GM12892 (cell line): Measurements from ENCODE around the gene FLCN.

Experiments used
- DNase-seq: peaks from one replicate; pipeline ENCODE4 v3.0.0; 2011; ENCODE audit not compliant: insufficient read length
- FAIRE-seq: peaks from 2 replicates; lab custom pipeline; 2011; peaks lifted over from hg19 to GRCh38; lab: Jason Lieb, UNC
- POLR2A ChIP-seq: IDR thresholded peaks from 2 replicates; pipeline ENCODE4 v1.6.1; 2011; ENCODE audit warnings: low read depth, low read length, control low read depth
- POLR2AphosphoS5 ChIP-seq: IDR thresholded peaks from 2 replicates; pipeline ENCODE4 v1.6.1; 2011; ENCODE audit warnings: low read depth, low read length, control low read depth
- TAF1 ChIP-seq: IDR thresholded peaks from 2 replicates; pipeline ENCODE4 v1.6.1; 2011; ENCODE audit warnings: low read depth, mild to moderate bottlenecking, control low read depth, low read length, borderline replicate concordance

FLCN gene

DNA sequence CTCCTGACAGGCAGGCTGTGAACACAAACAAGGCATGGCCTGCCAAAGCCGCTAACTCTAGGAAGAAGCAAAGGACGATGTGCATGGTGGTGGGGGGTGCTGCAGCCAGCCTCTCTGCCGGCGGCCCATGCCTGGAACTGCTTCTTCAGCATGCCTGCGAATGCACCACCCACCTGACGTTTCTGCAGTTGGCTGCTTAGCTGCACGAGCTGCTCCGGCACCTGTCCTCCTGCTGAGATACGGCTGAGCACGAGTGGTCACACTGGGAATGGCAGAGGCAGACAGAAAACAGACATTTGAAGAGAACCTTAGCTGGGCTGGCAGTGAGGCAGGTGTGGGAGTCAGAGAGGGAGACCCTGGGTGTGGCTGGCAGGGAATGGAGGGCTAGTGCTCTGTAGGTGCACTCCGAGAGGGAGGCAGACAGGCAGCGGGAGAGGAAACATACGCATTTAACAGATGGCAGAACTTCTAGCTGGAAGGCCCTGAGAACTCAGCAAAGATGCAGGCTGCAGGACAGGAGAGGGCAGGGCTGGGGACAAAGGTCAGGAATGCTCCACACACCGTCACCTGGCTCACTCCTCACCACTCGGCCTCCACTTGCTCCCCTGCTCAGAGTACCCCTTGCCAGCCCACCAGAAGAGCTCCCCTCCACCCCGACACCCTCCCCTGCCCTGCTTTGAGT is 5.2 kb downstream of the FLCN start:
- no peak for DNase-seq
- FAIRE-seq, result no peak
- TF ChIP-seq POLR2AphosphoS5 (no peak), POLR2A (no peak), TAF1 (no peak)

DNA sequence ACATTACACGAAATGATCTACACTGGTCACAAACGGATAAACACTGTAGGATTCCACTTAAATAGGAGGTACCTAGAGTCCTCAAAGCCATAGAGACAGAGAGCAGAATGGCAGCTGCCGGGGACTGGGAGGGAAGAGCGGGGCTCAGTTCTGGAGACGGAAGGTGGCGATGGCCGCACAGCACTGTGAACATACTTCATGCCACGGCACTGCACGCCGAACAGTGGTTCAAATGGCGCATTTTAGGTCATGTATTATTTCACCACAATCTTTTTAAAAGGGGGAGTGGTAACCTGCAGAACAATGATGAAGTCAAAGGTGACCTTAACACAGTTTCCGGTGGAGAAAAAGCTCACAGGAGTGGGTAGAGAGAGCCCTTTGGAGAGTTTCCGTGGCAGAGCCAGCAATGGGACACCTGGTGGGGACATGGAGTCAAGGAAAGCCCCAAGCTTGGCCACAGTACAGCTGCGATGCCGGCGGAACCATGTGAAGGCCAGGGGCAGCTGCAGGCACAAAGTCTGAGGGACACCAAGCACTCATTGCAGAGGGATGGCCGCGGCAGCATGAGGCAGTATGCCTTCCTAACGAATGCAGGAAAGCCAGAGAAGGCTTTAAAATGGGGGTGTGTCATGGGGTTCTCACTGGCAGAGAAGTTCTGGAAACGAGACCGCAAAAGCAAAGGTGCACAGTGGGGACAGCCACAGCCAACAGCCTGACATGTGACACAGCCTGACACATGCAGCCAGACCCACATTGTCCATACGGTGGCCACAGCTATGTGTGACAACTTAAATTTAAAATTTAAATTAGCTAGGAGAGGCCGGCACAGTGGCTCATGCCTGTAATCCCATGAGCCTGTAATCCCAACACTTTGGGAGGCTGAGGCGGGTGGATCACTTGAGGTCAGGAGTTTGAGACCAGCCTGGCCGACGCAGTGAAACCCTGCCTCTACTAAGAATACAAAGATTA is 7.3 kb downstream of the FLCN start:
- TF ChIP-seq POLR2AphosphoS5 (no peak), TAF1 (no peak), POLR2A (no peak)
- no peak for FAIRE-seq

DNA sequence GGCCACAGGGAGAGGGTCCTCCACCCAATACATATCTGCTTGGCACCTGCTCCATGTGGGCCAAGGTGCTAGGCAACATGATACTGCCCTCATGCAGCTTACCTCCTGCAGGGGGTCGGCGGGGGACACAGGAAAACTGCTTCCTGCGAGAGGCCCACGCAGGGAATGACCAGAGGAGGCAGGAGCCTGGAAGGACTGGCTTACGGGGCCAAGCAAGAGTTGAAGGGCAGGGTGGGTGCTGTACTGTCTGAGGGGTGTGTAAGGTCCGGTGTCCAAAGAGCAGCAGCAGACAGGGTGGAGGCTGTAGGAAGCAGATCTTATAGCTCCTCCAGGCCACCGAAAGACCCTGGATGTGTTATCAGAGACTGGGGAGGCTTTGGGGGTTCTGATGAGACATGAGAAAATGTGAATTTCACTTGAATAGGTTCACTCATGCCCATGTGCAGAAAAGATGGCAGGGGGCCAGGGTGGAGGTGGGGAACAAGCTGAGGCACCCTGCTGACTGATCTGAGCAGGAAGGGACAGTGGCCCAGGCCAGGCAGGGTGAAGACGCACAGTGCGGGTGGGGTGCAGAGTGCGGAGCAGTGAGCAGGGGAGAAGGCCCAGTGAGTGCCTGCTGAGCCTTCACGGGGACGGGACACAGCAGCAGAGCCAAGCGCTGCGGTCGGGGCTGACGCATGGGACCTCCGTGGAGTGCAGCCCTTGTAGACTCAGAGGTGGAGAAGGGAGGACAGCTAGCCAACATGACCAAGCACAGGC is 8.3 kb downstream of the FLCN start:
- no peak for TF ChIP-seq POLR2A
- no peak for TF ChIP-seq POLR2AphosphoS5
- FAIRE-seq, result no peak
- no peak for DNase-seq

More for the DNA sequence above, 7.3 kb downstream of the FLCN start:
- DNase-seq, result no peak

DNA sequence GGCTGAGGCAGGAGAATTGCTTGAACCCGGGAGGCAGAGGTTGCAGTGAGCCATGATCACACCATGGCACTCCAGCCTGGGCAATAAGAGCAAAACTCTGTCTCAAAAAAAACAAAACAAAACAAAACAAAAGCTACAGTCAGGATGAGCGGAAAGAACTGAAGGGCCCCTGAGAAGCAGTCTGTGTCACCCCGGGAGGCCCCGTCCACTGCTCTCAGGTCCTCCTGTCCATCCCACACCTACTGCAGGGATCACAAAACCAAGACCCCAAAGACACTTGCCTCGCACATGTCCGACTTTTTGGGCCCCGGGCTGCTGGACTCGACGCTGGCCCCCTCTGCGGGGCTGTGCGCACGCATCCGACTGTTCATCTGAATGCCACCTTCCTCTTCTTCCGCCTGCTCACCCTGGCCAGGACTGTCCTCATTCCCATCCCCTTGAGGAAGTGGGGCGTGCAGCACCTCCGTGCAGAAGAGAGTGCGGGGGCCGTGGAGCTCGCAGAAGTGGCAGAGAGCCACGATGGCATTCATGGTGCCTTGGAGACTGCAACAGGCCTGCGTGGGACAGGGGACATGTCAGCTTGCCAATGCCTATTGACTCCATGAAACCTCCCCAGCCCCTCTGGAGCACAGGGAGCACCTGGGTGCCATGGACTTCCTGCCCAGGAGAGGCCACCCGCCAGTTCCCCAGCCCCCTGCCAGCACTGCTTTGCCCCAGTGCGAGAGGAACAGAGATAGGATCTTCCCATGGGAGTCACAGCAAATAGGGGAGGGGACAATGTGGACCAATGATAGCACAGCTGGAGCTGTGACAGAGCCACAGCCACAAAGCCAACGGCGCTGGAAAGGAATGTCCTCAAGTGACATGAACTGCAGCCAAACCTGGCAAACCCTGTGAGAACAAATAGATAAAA is 9.1 kb downstream of the FLCN start:
- DNase-seq (no peak), FAIRE-seq (no peak)
- no peak for TF ChIP-seq POLR2A
- no peak for TF ChIP-seq TAF1
- no peak for TF ChIP-seq POLR2AphosphoS5

DNA sequence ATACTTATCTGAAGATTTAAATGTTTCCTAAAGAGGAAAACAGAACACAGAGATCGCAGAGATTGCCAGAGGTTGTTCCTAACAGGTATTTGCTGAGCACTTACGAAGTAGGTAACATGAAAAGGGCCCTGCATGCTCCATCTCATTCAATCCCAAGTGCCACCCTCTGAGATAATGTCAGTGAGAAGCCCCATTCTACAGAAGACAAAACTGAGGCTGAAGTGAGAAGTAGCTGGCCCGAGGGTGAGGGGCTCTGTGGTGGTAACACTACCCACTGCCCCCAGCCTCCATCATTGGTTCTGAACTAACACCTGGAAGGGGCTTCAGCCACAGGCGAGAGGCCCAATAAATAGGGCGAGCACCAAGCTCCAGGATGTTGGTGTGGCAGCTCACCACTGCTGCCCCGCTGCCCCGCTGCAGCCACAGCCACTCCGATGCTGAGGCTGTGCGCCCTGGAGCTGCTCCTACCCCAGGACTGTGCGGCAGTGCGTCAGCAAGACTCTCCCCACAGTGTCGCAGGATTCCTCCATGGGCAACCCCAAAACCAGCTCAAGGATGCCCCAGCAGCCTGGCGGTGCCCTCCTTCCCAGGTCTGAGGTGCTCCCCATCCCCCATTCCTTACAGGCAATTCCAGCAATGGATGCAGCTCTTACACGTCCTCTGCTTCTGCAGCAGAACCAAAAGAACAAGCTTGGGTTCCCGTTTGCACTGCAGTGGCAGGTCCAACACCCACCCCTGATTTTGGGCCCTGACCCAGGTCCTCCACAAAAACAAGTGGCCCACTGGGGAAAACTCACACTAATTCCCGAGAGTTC is 10.3 kb downstream of the FLCN start:
- DNase-seq (no peak), FAIRE-seq (no peak)
- TF ChIP-seq POLR2AphosphoS5, result no peak
- no peak for TF ChIP-seq POLR2A
- TF ChIP-seq TAF1, result no peak

DNA sequence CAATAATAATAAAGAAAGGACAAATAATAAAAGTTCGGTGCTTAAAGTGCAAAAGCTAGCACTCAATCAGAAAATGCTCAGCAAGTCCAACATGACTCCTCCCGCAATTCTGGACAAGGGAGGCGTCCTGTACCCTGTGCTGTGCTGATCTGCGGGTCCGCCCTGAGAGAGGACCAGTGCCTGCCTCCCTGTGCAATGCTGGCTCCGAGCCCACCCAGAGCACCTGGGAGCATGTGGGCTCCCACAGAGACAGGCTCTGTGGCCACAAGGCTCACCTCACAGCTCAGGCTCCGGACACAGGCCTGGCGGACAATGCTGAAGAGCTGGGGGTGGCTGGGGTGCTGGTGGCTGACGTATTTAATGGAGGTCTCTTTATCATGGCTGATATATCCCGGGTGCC is 11.1 kb downstream of the FLCN start:
- DNase-seq, result no peak
- TF ChIP-seq POLR2A, result no peak
- no peak for TF ChIP-seq TAF1
- no peak for TF ChIP-seq POLR2AphosphoS5
- FAIRE-seq, result no peak

DNA sequence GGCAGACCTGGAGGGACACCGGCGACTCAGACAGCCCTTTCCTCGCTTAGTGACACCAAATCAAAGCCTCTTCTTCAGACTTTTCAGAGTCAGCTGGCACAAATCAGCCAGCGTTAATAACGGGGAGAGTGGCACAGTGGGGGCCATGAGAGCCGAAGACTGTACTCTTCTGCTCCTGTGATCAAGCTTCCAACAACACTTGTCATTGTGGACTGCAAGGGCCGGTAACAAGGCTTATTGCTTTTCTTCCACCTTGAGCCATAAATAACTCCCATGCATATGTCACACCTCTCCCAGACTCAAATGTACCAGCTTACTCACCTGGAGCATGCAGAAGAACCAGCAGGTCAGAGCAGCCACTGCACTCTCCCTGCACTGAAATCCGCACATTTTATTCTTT is 12.8 kb downstream of the FLCN start:
- FAIRE-seq, result no peak
- DNase-seq, result no peak
- TF ChIP-seq POLR2AphosphoS5 (no peak), POLR2A (no peak), TAF1 (no peak)

DNA sequence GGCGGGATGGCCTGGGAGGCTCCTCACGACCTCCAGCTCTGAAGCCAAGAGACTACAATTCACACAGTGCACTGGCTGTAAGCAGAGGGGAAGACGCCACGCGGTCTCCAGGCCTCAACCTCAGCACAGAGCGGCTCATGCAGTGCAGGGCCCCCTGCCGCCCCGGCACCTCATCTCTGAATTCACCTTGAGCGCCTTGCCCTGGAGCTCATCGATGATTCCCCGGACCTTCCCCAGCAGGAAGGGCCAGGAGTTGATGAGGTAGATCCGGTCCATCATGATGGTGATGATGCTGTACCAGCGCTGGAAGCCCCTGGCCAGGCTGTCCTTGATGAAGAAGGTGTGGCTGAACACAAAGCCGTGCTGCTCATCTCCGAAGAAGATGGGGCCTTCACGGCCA is 13.2 kb downstream of the FLCN start:
- FAIRE-seq, result no peak
- TF ChIP-seq TAF1 (no peak), POLR2AphosphoS5 (no peak), POLR2A (no peak)
- no peak for DNase-seq

DNA sequence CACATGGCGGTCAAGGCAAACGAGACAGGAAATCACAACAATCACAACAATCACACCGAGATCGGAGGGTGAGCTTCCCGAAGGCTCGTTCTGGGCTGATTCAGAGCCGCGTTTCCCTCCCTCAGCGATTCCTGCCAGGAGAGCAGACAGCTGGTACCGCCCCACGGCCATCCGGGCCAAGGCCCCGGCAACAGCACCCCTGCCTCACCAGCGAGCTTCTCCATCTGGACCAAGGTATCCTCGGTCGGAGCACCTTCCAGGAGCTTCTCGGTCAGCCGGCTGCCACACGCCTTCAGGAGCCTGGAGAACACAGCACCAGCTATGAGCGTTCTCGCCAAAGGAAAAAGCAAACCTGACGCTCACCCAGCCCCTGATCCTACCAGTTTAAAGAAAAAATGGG is 15.6 kb downstream of the FLCN start:
- TF ChIP-seq POLR2A, result no peak
- no peak for TF ChIP-seq POLR2AphosphoS5
- TF ChIP-seq TAF1, result no peak
- no peak for FAIRE-seq
- DNase-seq, result no peak

DNA sequence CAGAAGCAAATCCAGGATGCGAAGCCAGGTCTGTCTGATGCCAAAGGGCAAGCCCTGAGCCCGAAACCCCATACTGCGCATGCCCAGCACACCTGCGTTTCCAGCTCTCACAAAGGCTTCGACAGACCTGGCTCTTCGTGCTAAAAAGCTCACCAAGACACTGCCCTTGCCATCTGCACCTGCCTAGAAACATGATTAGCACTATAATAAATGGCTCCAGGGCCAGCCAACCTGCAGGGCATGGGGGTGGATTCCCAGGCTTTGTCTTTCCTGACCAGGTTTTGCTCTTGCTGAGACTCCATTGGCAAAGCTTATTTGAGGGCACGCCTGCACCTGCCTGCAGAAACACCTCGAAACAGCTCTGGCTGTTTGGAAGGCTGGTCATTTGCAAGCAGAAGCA is 16.4 kb downstream of the FLCN start:
- TF ChIP-seq POLR2AphosphoS5, result no peak
- TF ChIP-seq POLR2A, result no peak
- no peak for TF ChIP-seq TAF1
- FAIRE-seq, result no peak
- DNase-seq, result no peak
